A549 (cell line): ENCODE results near the gene DMRT2.

Experiments
- CEBPB ChIP-seq, 2 experiments: fragments of >200 bp in 1 of 2; sonication (Bioruptor Twin) in 1 of 2; formaldehyde crosslinking in 1 of 2; IDR thresholded peaks; 2 replicates each; pipeline ENCODE4 v1.6.1; 2012 to 2016
- CTCF ChIP-seq: fragments of >200 bp; sonication (Bioruptor Twin); formaldehyde crosslinking; IDR thresholded peaks from 3 replicates; pipeline ENCODE4 v1.5.1; 2016
- HMGXB4 ChIP-seq: fragments of 250-450 bp; sonication (Bioruptor Pico); IDR thresholded peaks from 2 replicates; pipeline ENCODE4 v1.5.0; 2021; ENCODE audit warnings: mild to moderate bottlenecking, moderate library complexity, borderline replicate concordance
- HOXA7 ChIP-seq: fragments of 250-450 bp; sonication (Bioruptor Pico); IDR thresholded peaks from 2 replicates; pipeline ENCODE4 v1.5.0; 2020; ENCODE audit warnings: mild to moderate bottlenecking, moderate library complexity
- NR3C1 ChIP-seq: fragments of >200 bp; sonication (Bioruptor Twin); formaldehyde crosslinking; IDR thresholded peaks from 3 replicates; pipeline ENCODE4 v1.6.1; 2017
- POLR2A ChIP-seq: IDR thresholded peaks from 2 replicates; pipeline ENCODE4 v1.6.1; 2012; ENCODE audit warnings: mild to moderate bottlenecking, low read length
- POLR2AphosphoS2 ChIP-seq: conservative IDR thresholded peaks from 2 replicates; pipeline ENCODE4 v1.6.1; 2012; ENCODE audit warnings: low read length, improper control_type of control experiment, inconsistent platforms
- RFX5 ChIP-seq: fragments of 450-650 bp; IDR thresholded peaks from 2 replicates; pipeline ENCODE4 v1.7.1; 2014; ENCODE audit warnings: antibody characterized with exemption, mild to moderate bottlenecking, moderate library complexity

GRCh38 chr9:1009101-1009707, 41.0 kb upstream of the DMRT2 start:
- TF ChIP-seq HMGXB4 (CRISPR knock-in tag) (no peak), CTCF (peak; percentile 81), HOXA7 (CRISPR knock-in tag) (no peak), POLR2A (no peak), NR3C1 (no peak), POLR2AphosphoS2 (no peak), CEBPB (IDR thresholded peaks at IDR 0.05) (no peak), RFX5 (no peak)
